HCT116 (cell line): ENCODE data around the gene NIM1K. TPM values are rescaled to one million over a fixed set of nuclear protein-coding genes. Genes with fewer than 3 reads are reported as not detected.
A peak's percentile ranks its signal among the peaks of the same experiment; 100 is the strongest.

Source experiments
- ATAC-seq: fragments of 200-7000 bp; cut with Tn5 transposase; 2 replicates; pipeline ENCODE4 v1.9.1; 2020; ENCODE audit warnings: mild to moderate bottlenecking, moderate library complexity
- BruUV-seq: library from RNA; stranded (reverse); fragments of 400-500 nt; replicated peaks from 2 replicates; lab custom pipeline; 2021; lab: Mats Ljungman, UMichigan
- CTCF ChIA-PET: fragments of 300-600 bp; sonication (Branson Sonifier 250); formaldehyde crosslinking; loops from one replicate; lab custom pipeline; 2021; ENCODE audit warnings: antibody characterized with exemption; lab: Charles Lee
- POLR2A ChIA-PET: fragments of 300-600, 350-600 bp; sonication (Branson Sonifier 250); formaldehyde crosslinking; loops from one replicate; lab custom pipeline; 2021; ENCODE audit warnings: antibody characterized with exemption; lab: Charles Lee
- RAD21 ChIA-PET, 2 experiments: fragments of 300-600 bp; sonication (Branson Sonifier 250); formaldehyde crosslinking; loops; one replicate each; lab custom pipeline; 2023; ENCODE audit warnings: low total read pairs in 2 of 2; ENCODE audit not compliant: uncharacterized antibody in 2 of 2, unreplicated experiment in 2 of 2, low non-redundant PET in 1 of 2; lab: Charles Lee
- DNase-seq: peaks from one replicate; pipeline ENCODE4 v3.0.0-alpha.2; 2010; ENCODE audit warnings: low read depth, low spot score
- H2AFZ ChIP-seq: fragments of 200-600 bp; shearing (Covaris generic), sonication (generic); 2 replicates; pipeline ENCODE4 v1.6.1; 2017; ENCODE audit warnings: low read depth, mixed run types, mixed read lengths, antibody characterized with exemption, low read length; ENCODE audit not compliant: poor library complexity, severe bottlenecking
- H3K27ac ChIP-seq: 2 replicates; pipeline ENCODE4 v1.5.1; 2012; ENCODE audit warnings: low read depth, low read length
- H3K27me3 ChIP-seq: fragments of 200-600 bp; sonication (generic); 2 replicates; pipeline ENCODE4 v1.6.1; 2016; ENCODE audit warnings: mixed run types, low read length, mixed read lengths; ENCODE audit not compliant: insufficient read depth
- H3K36me3 ChIP-seq, 2 experiments: fragments of 200-500 bp in 1 of 2; fragments of 200-600 bp in 1 of 2; sonication (Bioruptor generic) in 1 of 2; sonication (generic) in 1 of 2; 2 replicates each; pipeline versions ENCODE4 v1.5.1 to v1.6.1; 2014 to 2016; ENCODE audit warnings: low read length in 2 of 2, inconsistent platforms in 1 of 2, mixed read lengths in 1 of 2, mixed run types in 1 of 2; ENCODE audit not compliant: insufficient read depth in 2 of 2, control insufficient read depth in 1 of 2
- H3K4me1 ChIP-seq, 2 experiments: fragments of 200-600 bp in 1 of 2; sonication (generic) in 1 of 2; 2 replicates each; pipeline versions ENCODE4 v1.5.1 to v1.6.1; 2012 to 2017; ENCODE audit warnings: low read length in 2 of 2, inconsistent platforms in 1 of 2, mild to moderate bottlenecking in 1 of 2, mixed read lengths in 1 of 2, mixed run types in 1 of 2, moderate library complexity in 1 of 2; ENCODE audit not compliant: insufficient read depth in 2 of 2, control insufficient read depth in 1 of 2
- H3K4me2 ChIP-seq: fragments of 200-600 bp; sonication (generic); 2 replicates; pipeline ENCODE4 v1.6.1; 2017; ENCODE audit warnings: mixed run types, low read length, mixed read lengths
- H3K4me3 ChIP-seq, 2 experiments: fragments of 200-600 bp in 1 of 2; sonication (generic) in 1 of 2; replicated peaks in 1 of 2; 2 replicates each; pipeline ENCODE4 v1.5.1; 2011 to 2016; ENCODE audit warnings: low read length in 2 of 2, control low read depth in 1 of 2, low read depth in 1 of 2, mild to moderate bottlenecking in 1 of 2, mixed read lengths in 1 of 2, mixed run types in 1 of 2
- H3K79me2 ChIP-seq: fragments of 200-600 bp; sonication (generic); 2 replicates; pipeline ENCODE4 v1.6.1; 2017; ENCODE audit warnings: mild to moderate bottlenecking, mixed run types, low read length, moderate library complexity, mixed read lengths; ENCODE audit not compliant: insufficient read depth
- H3K9ac ChIP-seq: fragments of 200-600 bp; sonication (generic); 2 replicates; pipeline ENCODE4 v1.6.1; 2016; ENCODE audit warnings: low read length, mixed read lengths
- H3K9me2 ChIP-seq: fragments of 200-600 bp; sonication (generic), shearing (Covaris generic); 2 replicates; pipeline ENCODE4 v1.6.1; 2017; ENCODE audit warnings: mixed run types, mild to moderate bottlenecking, moderate library complexity; ENCODE audit not compliant: insufficient read depth
- H3K9me3 ChIP-seq, 2 experiments: fragments of 200-500 bp in 1 of 2; fragments of 200-600 bp in 1 of 2; sonication (Bioruptor generic) in 1 of 2; sonication (generic) in 1 of 2; 2 replicates each; pipeline ENCODE4 v1.6.1; 2014 to 2017; ENCODE audit warnings: low read length in 2 of 2, mixed read lengths in 2 of 2, inconsistent platforms in 1 of 2, low read depth in 1 of 2, mild to moderate bottlenecking in 1 of 2, mixed run types in 1 of 2, moderate library complexity in 1 of 2; ENCODE audit not compliant: control insufficient read depth in 1 of 2, insufficient read depth in 1 of 2
- H4K20me1 ChIP-seq: fragments of 200-600 bp; sonication (generic), shearing (Covaris generic); 2 replicates; pipeline ENCODE4 v1.6.1; 2017; ENCODE audit warnings: mixed run types, mild to moderate bottlenecking, moderate library complexity; ENCODE audit not compliant: insufficient read depth
- MAX ChIP-seq: IDR thresholded peaks from 2 replicates; pipeline ENCODE4 v1.6.1; 2012
- REST ChIP-seq: IDR thresholded peaks from 2 replicates; pipeline ENCODE4 v1.6.1; 2012; ENCODE audit warnings: low read depth
- SIN3A ChIP-seq: IDR thresholded peaks from 2 replicates; pipeline ENCODE4 v1.6.1; 2012; ENCODE audit warnings: low read depth
- SP1 ChIP-seq: IDR thresholded peaks from 2 replicates; pipeline ENCODE4 v1.6.1; 2012; ENCODE audit warnings: low read depth
- SRF ChIP-seq: IDR thresholded peaks from 2 replicates; pipeline ENCODE4 v1.6.1; 2012; ENCODE audit warnings: low read depth
- ZBTB33 ChIP-seq: IDR thresholded peaks from 2 replicates; pipeline ENCODE4 v1.6.1; 2011; ENCODE audit warnings: mild to moderate bottlenecking, low read length, moderate library complexity; ENCODE audit not compliant: insufficient replicate concordance; ENCODE audit errors: extremely low read depth
- ZNF274 ChIP-seq: fragments of 200-500 bp; sonication (Bioruptor generic); IDR thresholded peaks from 2 replicates; pipeline ENCODE4 v1.6.1; 2014; ENCODE audit warnings: mild to moderate bottlenecking, low read depth, low read length, inconsistent platforms
- intact Hi-C: fragments of 100-400 bp; cut with micrococcal nuclease; formaldehyde crosslinking; loops from 2 replicates; pipeline ENCODE4 v1.10.0; 2022
- total RNA-seq: library from RNA; stranded (reverse); gene quantifications from one replicate; pipeline ENCODE4 v1.2.1, GENCODE V29; 2021; ENCODE audit not compliant: unreplicated experiment

The NIM1K gene
- total RNA-seq, 1 experiment from 2014 or later, result 0.44 TPM

GRCh38 chr5:43193894-43194265 lies 1.9 kb downstream of the NIM1K start:
- DNase-seq, result no peak
- Histone ChIP-seq H3K4me3 (no peak overlapping the region), H3K9ac (no peak overlapping the region), H4K20me1 (no peaks in the 10 kb centered on the region), H3K27me3 (no peaks in the 10 kb centered on the region), H3K27ac (no peak overlapping the region), H3K4me2 (peak overlapping the region; percentile 42), H3K9me3 (no peaks in the 10 kb centered on the region), H2AFZ (no peak overlapping the region), H3K79me2 (no peaks in the 10 kb centered on the region), H3K4me1 (no peaks in the 10 kb centered on the region), H3K9me2 (no peaks in the 10 kb centered on the region), H3K36me3 (no peaks in the 10 kb centered on the region)
- RAD21 ChIA-PET, result no interaction called here
- BruUV-seq, result no TSS peak
- ATAC-seq, result no peak
- CTCF ChIA-PET, result interaction anchor here (0.6 kb wide), 1 partner anchor 324 kb away, joined by 3 read pairs; no protein-coding TSS in a partner anchor
- no peak for TF ChIP-seq ZBTB33
- TF ChIP-seq SP1, result no peak
- TF ChIP-seq ZNF274, result no peak
- no peak for TF ChIP-seq REST
- TF ChIP-seq MAX, result no peak
- no peak for TF ChIP-seq SRF
- TF ChIP-seq SIN3A, result no peak
- intact Hi-C loops, result no loop called here
- POLR2A ChIA-PET, result no interaction called here
